ENCODE measurements around the gene AAK1. TPM values are rescaled to one million over a fixed set of nuclear protein-coding genes. Genes with fewer than 3 reads are reported as not detected.

AAK1 gene
- polyA plus RNA-seq, 1 experiment, result 23.3 TPM

- CTCF ChIA-PET, result interaction anchor here (0.6 kb wide), 1 partner anchor 31 kb away, joined by 3 read pairs; no protein-coding TSS in a partner anchor
- H3K36me3 ChIP-seq (ENCODE audit: control insufficient read depth, insufficient read depth, low read length), result peaks cover 16% of the 10 kb centered on the region
- no peak for DNase-seq (ENCODE audit: low read depth)
- POLR2A ChIA-PET, result no interaction called here
- no peaks in the 10 kb centered on the region for H3K27me3 ChIP-seq (ENCODE audit: control insufficient read depth, insufficient read depth, low read length)
- TF ChIP-seq, protein P1, sequence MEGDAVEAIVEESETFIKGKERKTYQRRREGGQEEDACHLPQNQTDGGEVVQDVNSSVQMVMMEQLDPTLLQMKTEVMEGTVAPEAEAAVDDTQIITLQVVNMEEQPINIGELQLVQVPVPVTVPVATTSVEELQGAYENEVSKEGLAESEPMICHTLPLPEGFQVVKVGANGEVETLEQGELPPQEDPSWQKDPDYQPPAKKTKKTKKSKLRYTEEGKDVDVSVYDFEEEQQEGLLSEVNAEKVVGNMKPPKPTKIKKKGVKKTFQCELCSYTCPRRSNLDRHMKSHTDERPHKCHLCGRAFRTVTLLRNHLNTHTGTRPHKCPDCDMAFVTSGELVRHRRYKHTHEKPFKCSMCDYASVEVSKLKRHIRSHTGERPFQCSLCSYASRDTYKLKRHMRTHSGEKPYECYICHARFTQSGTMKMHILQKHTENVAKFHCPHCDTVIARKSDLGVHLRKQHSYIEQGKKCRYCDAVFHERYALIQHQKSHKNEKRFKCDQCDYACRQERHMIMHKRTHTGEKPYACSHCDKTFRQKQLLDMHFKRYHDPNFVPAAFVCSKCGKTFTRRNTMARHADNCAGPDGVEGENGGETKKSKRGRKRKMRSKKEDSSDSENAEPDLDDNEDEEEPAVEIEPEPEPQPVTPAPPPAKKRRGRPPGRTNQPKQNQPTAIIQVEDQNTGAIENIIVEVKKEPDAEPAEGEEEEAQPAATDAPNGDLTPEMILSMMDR (IDR thresholded peaks at IDR 0.05; ENCODE audit: insufficient read depth, low read depth, low read length), result no peak
- H3K4me3 ChIP-seq (ENCODE audit: low read depth, low read length), result no peak overlapping the region
Measured at GRCh38 chr2:69495861-69496260, 147.7 kb downstream of the AAK1 start.

- TF ChIP-seq, protein P1 (IDR thresholded peaks at IDR 0.05; ENCODE audit: insufficient read depth, low read depth, low read length), result no peak
- CTCF ChIA-PET, result interaction anchor here (0.9 to 1.3 kb wide), 2 partner anchors 8 to 58 kb away, joined by 3 to 5 read pairs; partner anchors contain the start of gene NFU1
- no peak for DNase-seq (ENCODE audit: low read depth)
- POLR2A ChIA-PET, result no interaction called here
- Histone ChIP-seq H3K36me3 (ENCODE audit: control insufficient read depth, insufficient read depth, low read length) (peaks cover 14% of the 10 kb centered on the region), H3K27me3 (ENCODE audit: control insufficient read depth, insufficient read depth, low read length) (no peaks in the 10 kb centered on the region), H3K4me3 (ENCODE audit: low read depth, low read length) (no peak overlapping the region)
Measured at GRCh38 chr2:69495008-69495407, 148.5 kb downstream of the AAK1 start.

GRCh38 chr2:69494126-69494525 is 149.4 kb downstream of the AAK1 start:
- ChIA-PET POLR2A (no interaction called here), CTCF (interaction anchor here (1.3 kb wide), 1 partner anchor 57 kb away, joined by 5 read pairs; the partner anchor contains the start of gene NFU1)
- DNase-seq (ENCODE audit: low read depth), result no peak
- peaks cover 14% of the 10 kb centered on the region for H3K36me3 ChIP-seq (ENCODE audit: control insufficient read depth, insufficient read depth, low read length)
- H3K4me3 ChIP-seq (ENCODE audit: low read depth, low read length), result no peak overlapping the region
- H3K27me3 ChIP-seq (ENCODE audit: control insufficient read depth, insufficient read depth, low read length), result no peaks in the 10 kb centered on the region
- TF ChIP-seq, protein P1 (IDR thresholded peaks at IDR 0.05; ENCODE audit: insufficient read depth, low read depth, low read length), result no peak

GRCh38 chr2:69493268-69493667 is 150.3 kb downstream of the AAK1 start:
- H3K36me3 ChIP-seq (ENCODE audit: control insufficient read depth, insufficient read depth, low read length), result peaks cover 10% of the 10 kb centered on the region
- H3K4me3 ChIP-seq (ENCODE audit: low read depth, low read length), result no peak overlapping the region
- DNase-seq (ENCODE audit: low read depth), result no peak
- ChIA-PET CTCF (no interaction called here), POLR2A (no interaction called here)
- TF ChIP-seq, protein P1 (IDR thresholded peaks at IDR 0.05; ENCODE audit: insufficient read depth, low read depth, low read length), result no peak
- no peaks in the 10 kb centered on the region for H3K27me3 ChIP-seq (ENCODE audit: control insufficient read depth, insufficient read depth, low read length)

DNA sequence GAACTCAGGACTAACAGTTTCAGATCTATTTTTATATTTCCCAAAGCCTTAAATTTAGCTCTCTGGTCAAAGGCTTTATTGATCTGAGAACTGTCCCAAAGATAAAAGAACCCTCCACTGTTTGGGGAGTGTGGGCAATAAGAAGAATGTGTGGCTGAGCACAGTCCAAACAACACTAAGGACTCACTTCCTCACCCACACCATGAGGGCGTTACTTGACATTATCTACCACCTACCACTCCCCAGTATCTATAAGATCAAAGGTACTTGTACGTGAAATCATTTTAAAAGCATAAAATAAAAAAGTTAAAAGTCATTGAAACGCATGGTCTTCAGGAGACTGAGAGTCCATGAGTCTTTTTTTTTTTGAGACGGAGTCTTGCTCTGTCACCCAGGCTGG is 151.7 kb downstream of the AAK1 start:
- no peak overlapping the region for H3K4me3 ChIP-seq (ENCODE audit: low read depth, low read length)
- POLR2A ChIA-PET, result no interaction called here
- H3K36me3 ChIP-seq (ENCODE audit: control insufficient read depth, insufficient read depth, low read length), result peaks cover 10% of the 10 kb centered on the region
- H3K27me3 ChIP-seq (ENCODE audit: control insufficient read depth, insufficient read depth, low read length), result no peaks in the 10 kb centered on the region
- TF ChIP-seq, protein P1 (IDR thresholded peaks at IDR 0.05; ENCODE audit: insufficient read depth, low read depth, low read length), result no peak
- CTCF ChIA-PET, result no interaction called here
- DNase-seq (ENCODE audit: low read depth), result no peak

All from BJ (cell line).